H1 (cell line): ENCODE results near the gene PSD.

Experiments
- ASH2L ChIP-seq: fragments of 200-600, 300-600 bp; sonication (generic); IDR thresholded peaks from one replicate; pipeline ENCODE4 v1.7.1; 2017; ENCODE audit warnings: low read length
- EZH2 ChIP-seq: fragments of 200-600 bp; sonication (generic); IDR thresholded peaks from 2 replicates; pipeline ENCODE4 v1.7.1; 2012; ENCODE audit warnings: low read depth, mild to moderate bottlenecking, moderate library complexity, low read length, inconsistent platforms; ENCODE audit not compliant: severe bottlenecking
- NRF1 ChIP-seq: IDR thresholded peaks from 2 replicates; pipeline ENCODE4 v1.6.1; 2011; ENCODE audit warnings: mild to moderate bottlenecking, low read depth, low read length, improper control_type of control experiment
- PHF8 ChIP-seq: fragments of 200-600 bp; sonication (generic); conservative IDR thresholded peaks from 2 replicates; pipeline ENCODE4 v1.7.1; 2012; ENCODE audit warnings: low read depth, mild to moderate bottlenecking, inconsistent platforms, low read length, moderate library complexity
- POLR2A ChIP-seq, 2 experiments: IDR thresholded peaks; 1 replicate in 1 of 2; 2 replicates in 1 of 2; pipeline ENCODE4 v1.6.1; 2011; ENCODE audit warnings: low read depth in 2 of 2, low read length in 2 of 2, mild to moderate bottlenecking in 2 of 2; ENCODE audit errors: control extremely low read depth in 1 of 2
- POLR2AphosphoS5 ChIP-seq: IDR thresholded peaks from 2 replicates; pipeline ENCODE4 v1.6.1; 2011; ENCODE audit warnings: low read depth, low read length
- RAD21 ChIP-seq, 2 experiments: IDR thresholded peaks in 1 of 2; conservative IDR thresholded peaks in 1 of 2; 2 replicates each; pipeline ENCODE4 v1.6.1; 2011; ENCODE audit warnings: low read depth in 2 of 2, low read length in 2 of 2, improper control_type of control experiment in 1 of 2, inconsistent platforms in 1 of 2, mild to moderate bottlenecking in 1 of 2, moderate library complexity in 1 of 2
- RNF2 ChIP-seq: fragments of 200-900, 300-1000 bp; sonication (generic); IDR thresholded peaks from 2 replicates; pipeline ENCODE4 v1.7.1; 2016; ENCODE audit warnings: borderline replicate concordance, low read depth, mild to moderate bottlenecking, antibody characterized with exemption, low read length; ENCODE audit not compliant: poor library complexity, severe bottlenecking; ENCODE audit errors: missing control alignments
- SP1 ChIP-seq: IDR thresholded peaks from 2 replicates; pipeline ENCODE4 v1.6.1; 2011; ENCODE audit warnings: low read depth, low read length
- YY1 ChIP-seq: IDR thresholded peaks from 2 replicates; pipeline ENCODE4 v1.6.1; 2011; ENCODE audit warnings: low read depth, mild to moderate bottlenecking, low read length
- TF ChIP-seq, protein P1 (sequence below), 3 experiments: IDR thresholded peaks; 1 replicate in 2 of 3; 2 replicates in 1 of 3; pipeline versions ENCODE4 v1.5.1 to v1.6.1; 2011; ENCODE audit warnings: low read length in 3 of 3, mild to moderate bottlenecking in 3 of 3, inconsistent platforms in 2 of 3, low read depth in 1 of 3, moderate library complexity in 1 of 3; ENCODE audit not compliant: insufficient read depth in 1 of 3; ENCODE audit errors: control extremely low read depth in 1 of 3
- TF ChIP-seq, protein P2 (sequence below): IDR thresholded peaks from 2 replicates; pipeline ENCODE4 v1.6.1; 2012; ENCODE audit warnings: low read length, inconsistent platforms

DNA sequence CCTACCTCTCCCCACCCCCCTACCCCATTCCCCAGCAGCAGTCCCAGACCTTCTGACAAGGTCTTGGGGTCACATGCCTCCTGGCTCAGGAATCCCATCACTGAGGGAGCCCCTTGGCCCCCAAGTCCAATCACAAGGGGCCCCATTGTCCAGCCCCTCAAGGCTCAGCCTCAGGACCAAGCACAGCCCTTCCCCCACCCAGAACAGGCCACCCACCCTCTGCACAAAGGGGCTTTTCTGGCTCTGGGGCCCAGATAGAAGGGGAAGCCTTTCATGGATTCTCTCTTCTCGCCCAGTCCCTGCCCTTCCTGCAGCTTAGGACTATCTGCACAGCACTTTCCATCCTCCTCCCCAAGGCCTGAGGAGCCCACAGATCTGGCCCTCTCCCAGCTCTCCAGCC lies 6.9 kb upstream of the PSD start:
- TF ChIP-seq, protein P1, sequence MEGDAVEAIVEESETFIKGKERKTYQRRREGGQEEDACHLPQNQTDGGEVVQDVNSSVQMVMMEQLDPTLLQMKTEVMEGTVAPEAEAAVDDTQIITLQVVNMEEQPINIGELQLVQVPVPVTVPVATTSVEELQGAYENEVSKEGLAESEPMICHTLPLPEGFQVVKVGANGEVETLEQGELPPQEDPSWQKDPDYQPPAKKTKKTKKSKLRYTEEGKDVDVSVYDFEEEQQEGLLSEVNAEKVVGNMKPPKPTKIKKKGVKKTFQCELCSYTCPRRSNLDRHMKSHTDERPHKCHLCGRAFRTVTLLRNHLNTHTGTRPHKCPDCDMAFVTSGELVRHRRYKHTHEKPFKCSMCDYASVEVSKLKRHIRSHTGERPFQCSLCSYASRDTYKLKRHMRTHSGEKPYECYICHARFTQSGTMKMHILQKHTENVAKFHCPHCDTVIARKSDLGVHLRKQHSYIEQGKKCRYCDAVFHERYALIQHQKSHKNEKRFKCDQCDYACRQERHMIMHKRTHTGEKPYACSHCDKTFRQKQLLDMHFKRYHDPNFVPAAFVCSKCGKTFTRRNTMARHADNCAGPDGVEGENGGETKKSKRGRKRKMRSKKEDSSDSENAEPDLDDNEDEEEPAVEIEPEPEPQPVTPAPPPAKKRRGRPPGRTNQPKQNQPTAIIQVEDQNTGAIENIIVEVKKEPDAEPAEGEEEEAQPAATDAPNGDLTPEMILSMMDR (IDR thresholded peaks at IDR 0.05; ENCODE audit: control extremely low read depth in 1 of 3, insufficient read depth in 1 of 3, low read depth in 1 of 3, low read length in 3 of 3), result no peak
- TF ChIP-seq NRF1 (no peak), YY1 (no peak), EZH2 (no peak), POLR2AphosphoS5 (no peak), POLR2A (IDR thresholded peaks at IDR 0.05; ENCODE audit: control extremely low read depth in 1 of 2, low read depth in 2 of 2, low read length in 2 of 2) (no peak), PHF8 (no peak), SP1 (no peak), RAD21 (IDR thresholded peaks at IDR 0.05 in 1 of 2, conservative IDR thresholded peaks at IDR 0.05 in 1 of 2; ENCODE audit: low read depth in 2 of 2, low read length in 2 of 2) (no peak), RNF2 (no peak), ASH2L (no peak)
- TF ChIP-seq, protein P2, sequence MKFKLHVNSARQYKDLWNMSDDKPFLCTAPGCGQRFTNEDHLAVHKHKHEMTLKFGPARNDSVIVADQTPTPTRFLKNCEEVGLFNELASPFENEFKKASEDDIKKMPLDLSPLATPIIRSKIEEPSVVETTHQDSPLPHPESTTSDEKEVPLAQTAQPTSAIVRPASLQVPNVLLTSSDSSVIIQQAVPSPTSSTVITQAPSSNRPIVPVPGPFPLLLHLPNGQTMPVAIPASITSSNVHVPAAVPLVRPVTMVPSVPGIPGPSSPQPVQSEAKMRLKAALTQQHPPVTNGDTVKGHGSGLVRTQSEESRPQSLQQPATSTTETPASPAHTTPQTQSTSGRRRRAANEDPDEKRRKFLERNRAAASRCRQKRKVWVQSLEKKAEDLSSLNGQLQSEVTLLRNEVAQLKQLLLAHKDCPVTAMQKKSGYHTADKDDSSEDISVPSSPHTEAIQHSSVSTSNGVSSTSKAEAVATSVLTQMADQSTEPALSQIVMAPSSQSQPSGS, result no peak
